HCT116 (cell line): ENCODE measurements around the gene LIN7A. TPM values are rescaled to one million over a fixed set of nuclear protein-coding genes. Genes with fewer than 3 reads are reported as not detected.

ENCODE experiments used
- ATAC-seq: fragments of 200-7000 bp; cut with Tn5 transposase; 2 replicates; pipeline ENCODE4 v1.9.1; 2020; ENCODE audit warnings: mild to moderate bottlenecking, moderate library complexity
- BruUV-seq: library from RNA; stranded (reverse); fragments of 400-500 nt; replicated peaks from 2 replicates; lab custom pipeline; 2021; lab: Mats Ljungman, UMichigan
- CTCF ChIA-PET: fragments of 300-600 bp; sonication (Branson Sonifier 250); formaldehyde crosslinking; loops from one replicate; lab custom pipeline; 2021; ENCODE audit warnings: antibody characterized with exemption; lab: Charles Lee
- POLR2A ChIA-PET: fragments of 300-600, 350-600 bp; sonication (Branson Sonifier 250); formaldehyde crosslinking; loops from one replicate; lab custom pipeline; 2021; ENCODE audit warnings: antibody characterized with exemption; lab: Charles Lee
- RAD21 ChIA-PET, 2 experiments: fragments of 300-600 bp; sonication (Branson Sonifier 250); formaldehyde crosslinking; loops; one replicate each; lab custom pipeline; 2023; ENCODE audit warnings: low total read pairs in 2 of 2; ENCODE audit not compliant: uncharacterized antibody in 2 of 2, unreplicated experiment in 2 of 2, low non-redundant PET in 1 of 2; lab: Charles Lee
- DNase-seq: peaks from one replicate; pipeline ENCODE4 v3.0.0-alpha.2; 2010; ENCODE audit warnings: low read depth, low spot score
- H2AFZ ChIP-seq: fragments of 200-600 bp; shearing (Covaris generic), sonication (generic); 2 replicates; pipeline ENCODE4 v1.6.1; 2017; ENCODE audit warnings: low read depth, mixed run types, mixed read lengths, antibody characterized with exemption, low read length; ENCODE audit not compliant: poor library complexity, severe bottlenecking
- H3K27ac ChIP-seq: 2 replicates; pipeline ENCODE4 v1.5.1; 2012; ENCODE audit warnings: low read depth, low read length
- H3K27me3 ChIP-seq: fragments of 200-600 bp; sonication (generic); 2 replicates; pipeline ENCODE4 v1.6.1; 2016; ENCODE audit warnings: mixed run types, low read length, mixed read lengths; ENCODE audit not compliant: insufficient read depth
- H3K36me3 ChIP-seq, 2 experiments: fragments of 200-500 bp in 1 of 2; fragments of 200-600 bp in 1 of 2; sonication (Bioruptor generic) in 1 of 2; sonication (generic) in 1 of 2; 2 replicates each; pipeline versions ENCODE4 v1.5.1 to v1.6.1; 2014 to 2016; ENCODE audit warnings: low read length in 2 of 2, inconsistent platforms in 1 of 2, mixed read lengths in 1 of 2, mixed run types in 1 of 2; ENCODE audit not compliant: insufficient read depth in 2 of 2, control insufficient read depth in 1 of 2
- H3K4me1 ChIP-seq, 2 experiments: fragments of 200-600 bp in 1 of 2; sonication (generic) in 1 of 2; 2 replicates each; pipeline versions ENCODE4 v1.5.1 to v1.6.1; 2012 to 2017; ENCODE audit warnings: low read length in 2 of 2, inconsistent platforms in 1 of 2, mild to moderate bottlenecking in 1 of 2, mixed read lengths in 1 of 2, mixed run types in 1 of 2, moderate library complexity in 1 of 2; ENCODE audit not compliant: insufficient read depth in 2 of 2, control insufficient read depth in 1 of 2
- H3K4me2 ChIP-seq: fragments of 200-600 bp; sonication (generic); 2 replicates; pipeline ENCODE4 v1.6.1; 2017; ENCODE audit warnings: mixed run types, low read length, mixed read lengths
- H3K4me3 ChIP-seq, 2 experiments: fragments of 200-600 bp in 1 of 2; sonication (generic) in 1 of 2; replicated peaks in 1 of 2; 2 replicates each; pipeline ENCODE4 v1.5.1; 2011 to 2016; ENCODE audit warnings: low read length in 2 of 2, control low read depth in 1 of 2, low read depth in 1 of 2, mild to moderate bottlenecking in 1 of 2, mixed read lengths in 1 of 2, mixed run types in 1 of 2
- H3K79me2 ChIP-seq: fragments of 200-600 bp; sonication (generic); 2 replicates; pipeline ENCODE4 v1.6.1; 2017; ENCODE audit warnings: mild to moderate bottlenecking, mixed run types, low read length, moderate library complexity, mixed read lengths; ENCODE audit not compliant: insufficient read depth
- H3K9ac ChIP-seq: fragments of 200-600 bp; sonication (generic); 2 replicates; pipeline ENCODE4 v1.6.1; 2016; ENCODE audit warnings: low read length, mixed read lengths
- H3K9me2 ChIP-seq: fragments of 200-600 bp; sonication (generic), shearing (Covaris generic); 2 replicates; pipeline ENCODE4 v1.6.1; 2017; ENCODE audit warnings: mixed run types, mild to moderate bottlenecking, moderate library complexity; ENCODE audit not compliant: insufficient read depth
- H3K9me3 ChIP-seq, 2 experiments: fragments of 200-500 bp in 1 of 2; fragments of 200-600 bp in 1 of 2; sonication (Bioruptor generic) in 1 of 2; sonication (generic) in 1 of 2; 2 replicates each; pipeline ENCODE4 v1.6.1; 2014 to 2017; ENCODE audit warnings: low read length in 2 of 2, mixed read lengths in 2 of 2, inconsistent platforms in 1 of 2, low read depth in 1 of 2, mild to moderate bottlenecking in 1 of 2, mixed run types in 1 of 2, moderate library complexity in 1 of 2; ENCODE audit not compliant: control insufficient read depth in 1 of 2, insufficient read depth in 1 of 2
- H4K20me1 ChIP-seq: fragments of 200-600 bp; sonication (generic), shearing (Covaris generic); 2 replicates; pipeline ENCODE4 v1.6.1; 2017; ENCODE audit warnings: mixed run types, mild to moderate bottlenecking, moderate library complexity; ENCODE audit not compliant: insufficient read depth
- ATF3 ChIP-seq: IDR thresholded peaks from 2 replicates; pipeline ENCODE4 v1.6.1; 2012
- CBX3 ChIP-seq: IDR thresholded peaks from 2 replicates; pipeline ENCODE4 v1.6.1; 2012; ENCODE audit warnings: low read depth
- CEBPB ChIP-seq: IDR thresholded peaks from 2 replicates; pipeline ENCODE4 v1.6.1; 2012; ENCODE audit warnings: low read depth
- CTCF ChIP-seq, 3 experiments: fragments of 200-600 bp in 1 of 3; sonication (generic) in 1 of 3; IDR thresholded peaks in 2 of 3; conservative IDR thresholded peaks in 1 of 3; 2 replicates each; pipeline ENCODE4 v1.5.1; 2012 to 2017; ENCODE audit warnings: low read depth in 2 of 3, low read length in 2 of 3, antibody characterized with exemption in 1 of 3, borderline replicate concordance in 1 of 3, control low read depth in 1 of 3, mild to moderate bottlenecking in 1 of 3, mixed read lengths in 1 of 3, mixed run types in 1 of 3, moderate library complexity in 1 of 3; ENCODE audit not compliant: insufficient read depth in 1 of 3
- EGR1 ChIP-seq: IDR thresholded peaks from 2 replicates; pipeline ENCODE4 v1.6.1; 2012; ENCODE audit warnings: low read depth
- ELF1 ChIP-seq: IDR thresholded peaks from 2 replicates; pipeline ENCODE4 v1.6.1; 2012; ENCODE audit warnings: low read depth, borderline replicate concordance
- EZH2phosphoT487 ChIP-seq: fragments of 200-600 bp; IDR thresholded peaks from 2 replicates; pipeline ENCODE4 v1.6.1; 2018; ENCODE audit warnings: antibody characterized with exemption, borderline replicate concordance
- FOSL1 ChIP-seq: IDR thresholded peaks from 2 replicates; pipeline ENCODE4 v1.6.1; 2012; ENCODE audit warnings: low read depth
- JUND ChIP-seq: IDR thresholded peaks from 2 replicates; pipeline ENCODE4 v1.6.1; 2012
- MAX ChIP-seq: IDR thresholded peaks from 2 replicates; pipeline ENCODE4 v1.6.1; 2012
- POLR2A ChIP-seq: IDR thresholded peaks from 2 replicates; pipeline ENCODE4 v1.7.0; 2011; ENCODE audit warnings: borderline replicate concordance; ENCODE audit not compliant: insufficient read depth, insufficient read length; ENCODE audit errors: extremely low read depth
- POLR2AphosphoS5 ChIP-seq: IDR thresholded peaks from 2 replicates; pipeline ENCODE4 v1.6.1; 2011; ENCODE audit warnings: mild to moderate bottlenecking, low read depth, low read length, moderate library complexity
- RAD21 ChIP-seq: IDR thresholded peaks from 2 replicates; pipeline ENCODE4 v1.6.1; 2012; ENCODE audit warnings: low read depth, mild to moderate bottlenecking
- SIN3A ChIP-seq: IDR thresholded peaks from 2 replicates; pipeline ENCODE4 v1.6.1; 2012; ENCODE audit warnings: low read depth
- SP1 ChIP-seq: IDR thresholded peaks from 2 replicates; pipeline ENCODE4 v1.6.1; 2012; ENCODE audit warnings: low read depth
- YY1 ChIP-seq: IDR thresholded peaks from 2 replicates; pipeline ENCODE4 v1.6.1; 2011; ENCODE audit warnings: low read length, low read depth, moderate library complexity, mild to moderate bottlenecking; ENCODE audit not compliant: insufficient replicate concordance; ENCODE audit errors: extremely low read depth
- ZBTB33 ChIP-seq: IDR thresholded peaks from 2 replicates; pipeline ENCODE4 v1.6.1; 2011; ENCODE audit warnings: mild to moderate bottlenecking, low read length, moderate library complexity; ENCODE audit not compliant: insufficient replicate concordance; ENCODE audit errors: extremely low read depth
- ZFX ChIP-seq: fragments of 450-650 bp; IDR thresholded peaks from 2 replicates; pipeline ENCODE4 v1.6.1; 2017
- ZNF274 ChIP-seq: fragments of 200-500 bp; sonication (Bioruptor generic); IDR thresholded peaks from 2 replicates; pipeline ENCODE4 v1.6.1; 2014; ENCODE audit warnings: mild to moderate bottlenecking, low read depth, low read length, inconsistent platforms
- intact Hi-C: fragments of 100-400 bp; cut with micrococcal nuclease; formaldehyde crosslinking; loops from 2 replicates; pipeline ENCODE4 v1.10.0; 2022
- total RNA-seq: library from RNA; stranded (reverse); gene quantifications from one replicate; pipeline ENCODE4 v1.2.1, GENCODE V29; 2021; ENCODE audit not compliant: unreplicated experiment

The LIN7A gene
- total RNA-seq, 1 experiment from 2014 or later = 1.5 TPM

GRCh38 chr12:80862531-80862930 is 75.2 kb downstream of the LIN7A start:
- no peak overlapping the region for H3K4me2 ChIP-seq
- H3K27ac ChIP-seq = no peak overlapping the region
- no peaks in the 10 kb centered on the region for H3K9me2 ChIP-seq
- no peaks in the 10 kb centered on the region for H4K20me1 ChIP-seq
- no peaks in the 10 kb centered on the region for H3K79me2 ChIP-seq
- no peaks in the 10 kb centered on the region for H3K4me1 ChIP-seq
- BruUV-seq = no TSS peak
- DNase-seq (no peak), ATAC-seq (no peak)
- no peaks in the 10 kb centered on the region for H3K36me3 ChIP-seq
- H3K9ac ChIP-seq = no peak overlapping the region
- RAD21 ChIA-PET = no interaction called here
- no peak for TF ChIP-seq ZNF274
- TF ChIP-seq MAX = no peak
- no peak for TF ChIP-seq SIN3A
- TF ChIP-seq RAD21 = no peak
- no peak for TF ChIP-seq POLR2A
- no peak for TF ChIP-seq ZFX
- no peak for TF ChIP-seq YY1
- TF ChIP-seq ELF1 = no peak
- TF ChIP-seq EGR1 = no peak
- TF ChIP-seq CEBPB = no peak
- TF ChIP-seq SP1 = no peak
- no peak for TF ChIP-seq ZBTB33
- TF ChIP-seq EZH2phosphoT487 = no peak
- no peak for TF ChIP-seq ATF3
- TF ChIP-seq FOSL1 = no peak
- TF ChIP-seq CBX3 = no peak
- TF ChIP-seq CTCF (IDR thresholded peaks at IDR 0.05 in 2 of 3, conservative IDR thresholded peaks at IDR 0.05 in 1 of 3; ENCODE audit: borderline replicate concordance in 1 of 3, insufficient read depth in 1 of 3, low read depth in 2 of 3, low read length in 2 of 3) = no peak
- TF ChIP-seq POLR2AphosphoS5 = no peak
- TF ChIP-seq JUND = no peak
- intact Hi-C loops = no loop called here
- H3K27me3 ChIP-seq = peaks cover 12% of the 10 kb centered on the region; the same call in 1 of the 2 replicates
- POLR2A ChIA-PET = no interaction called here
- CTCF ChIA-PET = no interaction called here
- H3K9me3 ChIP-seq = no peaks in the 10 kb centered on the region
- no peak overlapping the region for H3K4me3 ChIP-seq
- no peak overlapping the region for H2AFZ ChIP-seq
